Measurements from ENCODE around the gene THAP7. TPM values are rescaled to one million over a fixed set of nuclear protein-coding genes. Genes with fewer than 3 reads are reported as not detected.

Gene THAP7
- total and polyA plus RNA-seq, 9 of the 15 experiments (the other 6 are each of a cell fraction or from before 2014, with no cell fraction given), result 7.9 to 263 (median 84.1) TPM

- TF ChIP-seq ZNF133 (CRISPR knock-in tag; IDR thresholded peaks at IDR 0.05) (no peak), ATF4 (CRISPR knock-in tag; IDR thresholded peaks at IDR 0.05) (no peak), DDX20 (tag; IDR thresholded peaks at IDR 0.05; ENCODE audit: low read depth) (no peak), ZNF143 (CRISPR knock-in tag; IDR thresholded peaks at IDR 0.05) (no peak), RAD21 (CRISPR knock-in tag; conservative IDR thresholded peaks at IDR 0.05 in 1 of 2, IDR thresholded peaks at IDR 0.05 in 1 of 2) (no peak), STAG1 (CRISPR knock-in tag; IDR thresholded peaks at IDR 0.05; ENCODE audit: borderline replicate concordance) (peak; percentile 28; the same call in 1 of the 2 replicates), ZNF57 (CRISPR knock-in tag; IDR thresholded peaks at IDR 0.05) (no peak), ESRRB (CRISPR knock-in tag; IDR thresholded peaks at IDR 0.05; ENCODE audit: borderline replicate concordance) (no peak), RNF2 (IDR thresholded peaks at IDR 0.05) (no peak), ZNF444 (CRISPR knock-in tag; IDR thresholded peaks at IDR 0.05) (no peak), CTBP1 (IDR thresholded peaks at IDR 0.05; ENCODE audit: borderline replicate concordance) (no peak), CREB3L1 (IDR thresholded peaks at IDR 0.05; ENCODE audit: borderline replicate concordance, low read depth) (no peak), ETV6 (IDR thresholded peaks at IDR 0.05; ENCODE audit: borderline replicate concordance in 1 of 2, low read depth in 2 of 2, low read length in 1 of 2) (no peak), ETV6 (CRISPR knock-in tag; IDR thresholded peaks at IDR 0.05; ENCODE audit: borderline replicate concordance) (no peak), ARNT (IDR thresholded peaks at IDR 0.05) (no peak), ZNF561 (CRISPR knock-in tag; conservative IDR thresholded peaks at IDR 0.05) (no peak), ZNF76 (CRISPR knock-in tag; IDR thresholded peaks at IDR 0.05; ENCODE audit: borderline replicate concordance) (no peak), TBL1XR1 (IDR thresholded peaks at IDR 0.05; ENCODE audit: low read length in 2 of 2) (0 out of 4 replicates have a peak, but pooled peaks of 1 of the 2 experiments have one; percentile 25), ZNF766 (CRISPR knock-in tag; conservative IDR thresholded peaks at IDR 0.05) (no peak), CSDE1 (IDR thresholded peaks at IDR 0.05) (no peak), GTF2A2 (tag; IDR thresholded peaks at IDR 0.05) (0 out of 2 replicates have a peak, but pooled peaks have one; percentile 46), HMGXB4 (CRISPR knock-in tag; IDR thresholded peaks at IDR 0.05) (no peak), IRF1 (CRISPR knock-in tag; IDR thresholded peaks at IDR 0.05; ENCODE audit: borderline replicate concordance) (no peak), TEAD1 (CRISPR knock-in tag; IDR thresholded peaks at IDR 0.05) (peak in 1 of 2 experiments; percentile 13; a peak in 1 of 4 replicates), ZNF431 (CRISPR knock-in tag; IDR thresholded peaks at IDR 0.05) (no peak)
Observed at GRCh38 chr22:20962491-20962945, 39.4 kb downstream of the THAP7 start (continued).
